ENCODE data around the gene PTAFR. TPM values are rescaled to one million over a fixed set of nuclear protein-coding genes. Genes with fewer than 3 reads are reported as not detected.

Gene PTAFR
- polyA plus RNA-seq, 1 donor (not counting 4 experiments of a cell fraction or from before 2014, with no cell fraction given): 19.6 TPM

- Histone ChIP-seq H4K20me1 (ENCODE audit: control insufficient read depth, extremely low read depth, insufficient read depth, low read length) (no peaks in the 10 kb centered on the region), H3K9ac (ENCODE audit: control insufficient read depth, extremely low read depth, insufficient read depth, low read length) (no peak overlapping the region), H3K27ac (ENCODE audit: control insufficient read depth, insufficient read depth, low read length) (no peak overlapping the region), H3K4me3 (ENCODE audit: control insufficient read depth in 2 of 3, extremely low read depth in 1 of 3, insufficient read depth in 2 of 3, low read depth in 1 of 3, low read length in 3 of 3) (no peak overlapping the region), H3K27me3 (ENCODE audit: control insufficient read depth, extremely low read depth, insufficient read depth, low read length) (no peaks in the 10 kb centered on the region), H2AFZ (ENCODE audit: control insufficient read depth, low read length) (no peak overlapping the region), H3K9me3 (ENCODE audit: control insufficient read depth, low read depth, low read length) (no peaks in the 10 kb centered on the region), H3K4me1 (ENCODE audit: control insufficient read depth, extremely low read depth, insufficient read depth, low read length) (peaks cover 21% of the 10 kb centered on the region), H3K4me2 (ENCODE audit: control insufficient read depth, extremely low read depth, insufficient read depth, low read depth, low read length) (no peak overlapping the region), H3K9me1 (ENCODE audit: control insufficient read depth, extremely low read depth, insufficient read depth, low read length) (no peaks in the 10 kb centered on the region), H3K36me3 (ENCODE audit: control insufficient read depth in 2 of 2, extremely low read depth in 1 of 2, insufficient read depth in 2 of 2, low read length in 2 of 2) (no peaks in the 10 kb centered on the region), H3K79me2 (ENCODE audit: control insufficient read depth, insufficient read depth, low read length) (no peaks in the 10 kb centered on the region)
- FAIRE-seq: no peak
- no peak for DNase-seq (ENCODE audit: low read depth, low spot score)
- dilution Hi-C loops (cut with MboI; ENCODE audit: extremely low pct_ligation_motif_present, low sequenced_read_pairs): no loop called here
- TF ChIP-seq EZH2 (IDR thresholded peaks at IDR 0.05; ENCODE audit: low read length) (no peak), CTCF (optimal IDR thresholded peaks at IDR 0.05 in 1 of 3, IDR thresholded peaks at IDR 0.05 in 1 of 3, conservative IDR thresholded peaks at IDR 0.05 in 1 of 3; ENCODE audit: extremely low read depth in 1 of 3, insufficient read depth in 2 of 3, low read length in 3 of 3) (no peak)
These were observed 45.6 kb downstream of the PTAFR start for GRCh38 chr1:28130901-28131300.

DNA sequence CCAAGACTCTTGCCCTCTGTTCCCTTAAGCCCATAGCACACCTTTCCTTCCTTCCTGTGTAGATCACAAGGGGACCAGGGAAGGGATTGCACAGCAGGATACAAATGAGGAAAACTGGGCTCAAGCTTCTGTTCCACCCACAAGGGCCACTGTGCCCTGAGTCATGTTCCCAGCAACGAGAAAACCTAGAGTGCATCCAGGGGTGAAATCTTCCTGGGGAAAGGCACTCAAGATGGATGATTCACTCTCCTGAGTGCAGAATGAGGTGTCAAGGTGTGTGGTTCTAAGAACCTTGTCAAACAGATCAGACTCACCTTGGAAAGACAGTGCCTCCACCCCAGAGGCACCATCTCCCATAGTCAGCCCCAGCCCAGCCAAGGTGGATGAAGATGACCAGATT is 47.3 kb downstream of the PTAFR start:
- Histone ChIP-seq H3K27me3 (ENCODE audit: control insufficient read depth, extremely low read depth, insufficient read depth, low read length) (no peaks in the 10 kb centered on the region), H4K20me1 (ENCODE audit: control insufficient read depth, extremely low read depth, insufficient read depth, low read length) (no peaks in the 10 kb centered on the region), H2AFZ (ENCODE audit: control insufficient read depth, low read length) (peak overlapping the region; percentile 94), H3K36me3 (ENCODE audit: control insufficient read depth in 2 of 2, extremely low read depth in 1 of 2, insufficient read depth in 2 of 2, low read length in 2 of 2) (no peaks in the 10 kb centered on the region), H3K79me2 (ENCODE audit: control insufficient read depth, insufficient read depth, low read length) (no peaks in the 10 kb centered on the region), H3K4me3 (ENCODE audit: control insufficient read depth in 2 of 3, extremely low read depth in 1 of 3, insufficient read depth in 2 of 3, low read depth in 1 of 3, low read length in 3 of 3) (no peak overlapping the region), H3K9me3 (ENCODE audit: control insufficient read depth, low read depth, low read length) (no peaks in the 10 kb centered on the region), H3K9me1 (ENCODE audit: control insufficient read depth, extremely low read depth, insufficient read depth, low read length) (no peaks in the 10 kb centered on the region), H3K27ac (ENCODE audit: control insufficient read depth, insufficient read depth, low read length) (peak overlapping the region; percentile 65), H3K4me2 (ENCODE audit: control insufficient read depth, extremely low read depth, insufficient read depth, low read depth, low read length) (peak overlapping the region; percentile 29), H3K4me1 (ENCODE audit: control insufficient read depth, extremely low read depth, insufficient read depth, low read length) (peaks cover 12% of the 10 kb centered on the region), H3K9ac (ENCODE audit: control insufficient read depth, extremely low read depth, insufficient read depth, low read length) (no peak overlapping the region)
- peak; percentile 100 for FAIRE-seq
- TF ChIP-seq EZH2 (IDR thresholded peaks at IDR 0.05; ENCODE audit: low read length) (no peak), CTCF (optimal IDR thresholded peaks at IDR 0.05 in 1 of 3, IDR thresholded peaks at IDR 0.05 in 1 of 3, conservative IDR thresholded peaks at IDR 0.05 in 1 of 3; ENCODE audit: extremely low read depth in 1 of 3, insufficient read depth in 2 of 3, low read length in 3 of 3) (no peak)
- dilution Hi-C loops (cut with MboI; ENCODE audit: extremely low pct_ligation_motif_present, low sequenced_read_pairs): no loop called here
- peak; percentile 90 for DNase-seq (ENCODE audit: low read depth, low spot score)

Measured in keratinocyte (primary cell).